IPS-20b (cell line): Measurements from ENCODE around the gene MB21D2.

ENCODE experiments used
- H3K27ac ChIP-seq: one replicate; pipeline ENCODE4 v1.5.1; 2013; ENCODE audit warnings: low read length
- H3K27me3 ChIP-seq: 2 replicates; pipeline ENCODE4 v1.6.1; 2013; ENCODE audit warnings: mild to moderate bottlenecking, low read length, inconsistent platforms; ENCODE audit not compliant: insufficient read depth
- H3K36me3 ChIP-seq: 2 replicates; pipeline ENCODE4 v1.6.1; 2013; ENCODE audit warnings: low read depth, mild to moderate bottlenecking, inconsistent platforms, low read length, moderate library complexity; ENCODE audit not compliant: insufficient read depth
- H3K4me1 ChIP-seq: 2 replicates; pipeline ENCODE4 v1.6.1; 2013; ENCODE audit warnings: mild to moderate bottlenecking, control low read depth, inconsistent platforms, low read length, moderate library complexity; ENCODE audit not compliant: insufficient read depth
- H3K4me3 ChIP-seq: 2 replicates; pipeline ENCODE4 v1.5.1; 2013; ENCODE audit warnings: mild to moderate bottlenecking, low read length, inconsistent platforms
- H3K9ac ChIP-seq: 2 replicates; pipeline ENCODE4 v1.6.1; 2013; ENCODE audit warnings: low read depth, mild to moderate bottlenecking, inconsistent platforms, low read length, moderate library complexity
- H3K9me3 ChIP-seq: 2 replicates; pipeline ENCODE4 v1.6.1; 2013; ENCODE audit warnings: mild to moderate bottlenecking, low read depth, low read length, inconsistent platforms; ENCODE audit not compliant: insufficient read depth

MB21D2 gene

DNA sequence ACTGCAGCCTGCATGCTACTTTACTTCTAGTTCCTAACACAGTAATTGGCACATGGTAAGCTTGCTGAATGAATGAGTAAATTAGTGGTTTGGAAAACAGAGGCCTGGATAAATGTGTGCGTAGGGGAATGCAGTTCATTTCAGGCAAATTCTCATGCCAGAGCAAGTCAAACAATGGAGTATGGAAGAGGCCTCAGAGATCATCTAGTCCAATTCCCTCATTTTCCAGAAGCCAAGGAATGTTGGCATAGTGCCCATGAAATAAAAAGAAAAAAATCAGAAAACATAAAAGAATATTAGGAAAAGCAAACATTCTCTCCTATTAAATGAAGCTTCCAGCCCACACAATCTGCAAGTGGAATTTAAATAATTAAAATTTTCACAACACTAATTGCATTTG lies 92.4 kb downstream of the MB21D2 start:
- Histone ChIP-seq H3K27ac (no peak overlapping the region), H3K4me1 (no peaks in the 10 kb centered on the region; the same call in 1 of the 2 replicates), H3K4me3 (no peak overlapping the region), H3K36me3 (no peaks in the 10 kb centered on the region), H3K27me3 (no peaks in the 10 kb centered on the region), H3K9me3 (no peaks in the 10 kb centered on the region), H3K9ac (no peak overlapping the region)

DNA sequence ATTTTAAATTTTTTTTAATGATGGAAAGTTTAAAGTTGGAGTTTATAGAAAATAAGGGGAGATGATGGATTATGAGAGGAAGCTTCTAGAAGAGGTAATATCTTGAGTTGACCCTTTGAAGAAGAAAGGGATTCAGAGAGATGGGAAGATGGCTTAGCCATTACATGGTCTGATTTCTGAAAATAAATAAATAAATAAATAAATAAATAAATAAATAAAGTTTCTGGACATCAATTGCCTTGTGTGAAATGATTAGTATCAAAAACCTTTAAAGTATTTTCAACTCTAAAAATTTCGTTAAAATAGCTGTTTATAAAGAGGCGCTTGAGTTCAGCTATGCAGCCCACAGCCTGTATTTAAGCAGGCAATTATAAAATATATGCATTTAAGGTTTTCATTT lies 93.3 kb downstream of the MB21D2 start:
- no peak overlapping the region for H3K4me3 ChIP-seq
- H3K9ac ChIP-seq, result no peak overlapping the region
- H3K27ac ChIP-seq, result no peak overlapping the region
- H3K9me3 ChIP-seq, result no peaks in the 10 kb centered on the region
- no peaks in the 10 kb centered on the region for H3K27me3 ChIP-seq
- H3K36me3 ChIP-seq, result no peaks in the 10 kb centered on the region
- peaks cover 8% of the 10 kb centered on the region for H3K4me1 ChIP-seq

- Histone ChIP-seq H3K4me3 (no peak overlapping the region), H3K4me1 (peaks cover 29% of the 10 kb centered on the region), H3K9ac (no peak overlapping the region), H3K9me3 (no peaks in the 10 kb centered on the region), H3K27me3 (no peaks in the 10 kb centered on the region), H3K36me3 (no peaks in the 10 kb centered on the region), H3K27ac (no peak overlapping the region)
These were observed 96.5 kb downstream of the MB21D2 start for GRCh38 chr3:192821161-192821560.

DNA sequence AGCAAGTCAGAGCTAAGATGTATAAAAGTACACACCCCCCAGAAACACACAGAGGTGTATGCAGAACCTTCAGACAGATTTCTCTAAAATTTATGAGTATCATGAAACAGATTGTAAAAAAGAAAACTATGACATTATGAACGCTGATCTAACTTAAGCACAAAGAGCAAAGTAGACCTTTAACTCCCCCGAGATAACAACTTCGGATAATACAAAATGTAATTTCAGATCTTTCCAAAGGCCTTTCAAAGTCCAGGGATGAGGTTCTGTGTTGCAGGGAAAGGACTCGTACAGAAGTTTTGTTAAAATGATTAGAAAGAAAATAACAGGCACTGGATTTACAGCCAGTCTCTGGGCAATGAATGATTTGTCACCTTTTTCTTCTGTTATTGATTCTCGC lies 97.5 kb downstream of the MB21D2 start:
- Histone ChIP-seq H3K4me3 (no peak overlapping the region), H3K4me1 (peaks cover 29% of the 10 kb centered on the region), H3K27me3 (no peaks in the 10 kb centered on the region), H3K36me3 (no peaks in the 10 kb centered on the region), H3K9me3 (no peaks in the 10 kb centered on the region), H3K27ac (no peak overlapping the region), H3K9ac (no peak overlapping the region)

DNA sequence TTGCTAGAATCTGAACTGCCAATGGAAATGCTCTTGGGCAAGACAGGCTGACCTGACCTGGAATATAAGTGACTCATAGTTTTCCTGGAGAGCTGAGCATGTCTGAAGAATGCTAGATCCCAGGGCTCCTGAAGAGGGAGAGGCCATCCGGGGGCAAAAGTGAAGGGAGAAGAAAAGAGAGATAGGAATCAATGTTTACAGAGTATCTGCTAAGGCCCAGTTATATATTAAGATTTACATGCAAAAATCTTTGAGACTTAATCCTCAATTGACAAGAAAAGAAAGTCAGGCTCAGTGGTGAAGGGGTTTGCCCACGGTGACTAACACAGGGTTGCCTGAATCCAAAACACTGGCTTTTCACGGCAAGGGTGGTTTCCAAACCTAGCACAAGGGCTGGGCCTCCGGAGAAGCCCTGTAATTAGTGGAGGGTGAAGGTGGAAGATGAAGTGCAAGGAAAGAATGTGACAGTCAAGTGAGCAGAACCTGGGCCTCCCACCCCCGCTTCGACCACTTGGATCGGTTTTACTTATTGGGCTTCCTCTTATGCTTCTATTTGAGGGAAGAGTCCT lies 98.6 kb downstream of the MB21D2 start:
- no peak overlapping the region for H3K9ac ChIP-seq
- no peak overlapping the region for H3K4me3 ChIP-seq
- no peaks in the 10 kb centered on the region for H3K27me3 ChIP-seq
- H3K27ac ChIP-seq, result no peak overlapping the region
- H3K36me3 ChIP-seq, result no peaks in the 10 kb centered on the region
- H3K9me3 ChIP-seq, result no peaks in the 10 kb centered on the region
- H3K4me1 ChIP-seq, result peaks cover 29% of the 10 kb centered on the region

- Histone ChIP-seq H3K9me3 (no peaks in the 10 kb centered on the region), H3K27ac (no peak overlapping the region), H3K27me3 (no peaks in the 10 kb centered on the region)
These were observed 99.5 kb downstream of the MB21D2 start for GRCh38 chr3:192818126-192818525.

GRCh38 chr3:192817506-192817905 lies 100.2 kb downstream of the MB21D2 start:
- Histone ChIP-seq H3K9ac (no peak overlapping the region), H3K27me3 (no peaks in the 10 kb centered on the region), H3K36me3 (no peaks in the 10 kb centered on the region), H3K9me3 (no peaks in the 10 kb centered on the region), H3K4me1 (peaks cover 29% of the 10 kb centered on the region), H3K27ac (no peak overlapping the region), H3K4me3 (no peak overlapping the region)

More at GRCh38 chr3:192818126-192818525, 99.5 kb downstream of the MB21D2 start:
- H3K9ac ChIP-seq, result no peak overlapping the region
- peaks cover 29% of the 10 kb centered on the region for H3K4me1 ChIP-seq
- no peaks in the 10 kb centered on the region for H3K36me3 ChIP-seq
- H3K4me3 ChIP-seq, result no peak overlapping the region

- no peak overlapping the region for H3K4me3 ChIP-seq
- H3K36me3 ChIP-seq, result no peaks in the 10 kb centered on the region
- no peak overlapping the region for H3K27ac ChIP-seq
- no peaks in the 10 kb centered on the region for H3K9me3 ChIP-seq
- H3K9ac ChIP-seq, result no peak overlapping the region
- H3K27me3 ChIP-seq, result no peaks in the 10 kb centered on the region
- peaks cover 29% of the 10 kb centered on the region for H3K4me1 ChIP-seq
These were observed 100.6 kb downstream of the MB21D2 start for GRCh38 chr3:192817053-192817452.

DNA sequence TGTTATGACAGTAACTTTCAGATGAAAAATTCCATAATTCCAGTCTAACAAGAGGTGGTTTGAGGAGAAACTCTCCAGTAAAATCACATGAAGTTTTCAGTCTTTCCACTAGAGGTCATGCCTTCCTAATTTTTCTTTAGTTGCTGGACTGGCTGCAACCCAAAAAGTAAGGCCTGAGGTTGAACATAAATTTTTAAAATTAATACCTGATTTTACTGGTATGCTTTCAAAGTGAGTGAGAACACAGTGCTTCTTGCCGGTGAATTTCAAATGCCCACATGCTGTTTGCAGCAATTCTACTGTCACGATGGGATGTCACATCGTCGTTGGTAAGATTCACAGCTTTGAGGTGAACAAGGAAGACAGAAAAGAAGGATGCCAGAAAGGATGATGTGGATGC lies 101.3 kb downstream of the MB21D2 start:
- H3K9ac ChIP-seq, result no peak overlapping the region
- no peaks in the 10 kb centered on the region for H3K36me3 ChIP-seq
- peaks cover 29% of the 10 kb centered on the region for H3K4me1 ChIP-seq
- H3K9me3 ChIP-seq, result no peaks in the 10 kb centered on the region
- no peaks in the 10 kb centered on the region for H3K27me3 ChIP-seq
- no peak overlapping the region for H3K4me3 ChIP-seq
- no peak overlapping the region for H3K27ac ChIP-seq

DNA sequence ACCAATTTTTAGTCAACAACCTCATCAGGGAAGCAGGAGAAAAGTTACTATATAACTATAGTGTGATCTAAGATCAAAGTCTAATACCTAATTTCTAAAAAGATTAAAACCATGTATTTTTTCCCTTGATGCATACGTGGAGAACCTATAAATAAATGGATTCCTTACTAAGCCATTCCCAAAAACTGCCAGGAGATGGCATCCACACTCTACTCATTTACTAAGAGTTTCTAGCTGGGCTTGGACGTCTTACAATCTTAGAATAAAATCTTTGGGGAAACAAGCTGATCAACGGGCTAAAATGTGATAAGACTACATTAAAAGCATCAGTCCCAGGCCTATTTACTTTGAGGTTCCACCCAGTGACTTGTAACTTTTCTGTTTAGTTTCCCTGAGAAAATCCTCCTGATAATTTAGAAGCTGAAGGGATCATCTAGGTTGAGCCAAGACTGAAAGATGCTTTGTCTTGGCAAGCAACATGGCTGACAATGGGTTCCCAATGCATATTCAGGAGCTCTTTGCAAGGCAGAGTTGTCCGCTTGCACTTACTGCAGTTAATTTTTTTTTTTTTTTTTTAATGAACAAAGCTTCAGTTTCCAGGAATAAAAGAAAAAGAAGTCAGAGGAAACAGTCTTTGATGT lies 104.8 kb downstream of the MB21D2 start:
- Histone ChIP-seq H3K4me1 (peaks cover 11% of the 10 kb centered on the region), H3K36me3 (no peaks in the 10 kb centered on the region), H3K9ac (no peak overlapping the region), H3K27me3 (no peaks in the 10 kb centered on the region), H3K4me3 (no peak overlapping the region), H3K27ac (no peak overlapping the region), H3K9me3 (no peaks in the 10 kb centered on the region)

GRCh38 chr3:192805711-192806110 lies 111.9 kb downstream of the MB21D2 start:
- Histone ChIP-seq H3K36me3 (no peaks in the 10 kb centered on the region), H3K4me1 (no peaks in the 10 kb centered on the region), H3K4me3 (no peak overlapping the region), H3K27ac (no peak overlapping the region), H3K27me3 (no peaks in the 10 kb centered on the region), H3K9ac (no peak overlapping the region), H3K9me3 (no peaks in the 10 kb centered on the region)

GRCh38 chr3:192804502-192804901 lies 113.2 kb downstream of the MB21D2 start:
- no peak overlapping the region for H3K9ac ChIP-seq
- no peak overlapping the region for H3K27ac ChIP-seq
- H3K9me3 ChIP-seq, result no peaks in the 10 kb centered on the region
- H3K36me3 ChIP-seq, result no peaks in the 10 kb centered on the region
- no peaks in the 10 kb centered on the region for H3K4me1 ChIP-seq
- no peaks in the 10 kb centered on the region for H3K27me3 ChIP-seq
- H3K4me3 ChIP-seq, result no peak overlapping the region
